ENCODE data around the gene TTC21A. TPM values are rescaled to one million over a fixed set of nuclear protein-coding genes. Genes with fewer than 3 reads are reported as not detected.

Gene TTC21A
- total and polyA plus RNA-seq, 2 of the 13 experiments (the other 11 are each of a cell fraction or from before 2014, with no cell fraction given), result 0.31 to 1.5 TPM

- no peak overlapping the region for H3K27ac ChIP-seq (ENCODE audit: extremely low read length, insufficient read depth, low read length)
- H3K9ac ChIP-seq (ENCODE audit: insufficient read depth, low read depth, low read length), result no peak overlapping the region
- DNase-seq (ENCODE audit: low spot score), result no peak
- CTCF ChIA-PET (ENCODE audit: low intra/inter-chr PET ratio, low total read pairs), result no interaction called here
- no peak for FAIRE-seq
- POLR2A ChIA-PET, result no interaction called here
- H3K4me2 ChIP-seq (ENCODE audit: low read depth, low read length), result no peak overlapping the region
- no peak overlapping the region for H3K4me3 ChIP-seq (replicated peaks in 1 of 3; ENCODE audit: insufficient read depth in 1 of 3, low read depth in 2 of 3, low read length in 3 of 3)
- peaks cover 11 to 80% of the 10 kb centered on the region in 2 experiments; a peak in 4 of 5 replicates for H3K36me3 ChIP-seq (replicated peaks in 1 of 2; ENCODE audit: control insufficient read depth in 1 of 2, insufficient read depth in 2 of 2, low read length in 2 of 2)
- no peaks in the 10 kb centered on the region for H3K79me2 ChIP-seq (ENCODE audit: insufficient read depth, low read length)
- no TSS peak for BruUV-seq (replicated peaks)
- H3K9me3 ChIP-seq (ENCODE audit: low read length), result no peaks in the 10 kb centered on the region
- no peaks in the 10 kb centered on the region for H3K27me3 ChIP-seq (ENCODE audit: control insufficient read depth in 1 of 2, insufficient read depth in 2 of 2, low read length in 2 of 2)
- no peaks in the 10 kb centered on the region for H3K4me1 ChIP-seq (ENCODE audit: insufficient read depth, low read length)
- H4K20me1 ChIP-seq (ENCODE audit: insufficient read depth, low read length), result no peaks in the 10 kb centered on the region
- H2AFZ ChIP-seq (ENCODE audit: low read length), result no peak overlapping the region
- no peak for ATAC-seq
- WGBS (ENCODE audit: low lambda C conversion rate), result 96% methylated on average over 3 of the region's 3 CpGs
- in situ Hi-C loops (cut with HindIII; ENCODE audit: extremely low pct_ligation_motif_present, low pct_unique_long_range_greater_than_20kb), result no loop called here
- intact Hi-C loops (cut with micrococcal nuclease; ENCODE audit: unreplicated experiment), result no loop called here
- TF ChIP-seq HNF1A (IDR thresholded peaks at IDR 0.05; ENCODE audit: low read depth), result no peak
- no peak for TF ChIP-seq HNF1A (CRISPR knock-in tag; IDR thresholded peaks at IDR 0.05; ENCODE audit: borderline replicate concordance)
- TF ChIP-seq ZBTB21 (CRISPR knock-in tag; IDR thresholded peaks at IDR 0.05), result no peak
- no peak for TF ChIP-seq MTF2 (CRISPR knock-in tag; IDR thresholded peaks at IDR 0.05; ENCODE audit: borderline replicate concordance)
- TF ChIP-seq TAF1 (CRISPR knock-in tag; IDR thresholded peaks at IDR 0.05), result no peak
- TF ChIP-seq ARID5B (CRISPR knock-in tag; IDR thresholded peaks at IDR 0.05), result no peak
- no peak for TF ChIP-seq DDIT3 (CRISPR knock-in tag; IDR thresholded peaks at IDR 0.05)
- no peak for TF ChIP-seq PRDM4 (CRISPR knock-in tag; IDR thresholded peaks at IDR 0.05; ENCODE audit: borderline replicate concordance)
- TF ChIP-seq ZKSCAN5 (CRISPR knock-in tag; IDR thresholded peaks at IDR 0.05), result no peak
- TF ChIP-seq ZNF883 (CRISPR knock-in tag; IDR thresholded peaks at IDR 0.05; ENCODE audit: not compliant biosample characterization), result no peak
- no peak for TF ChIP-seq ZNF17 (CRISPR knock-in tag; IDR thresholded peaks at IDR 0.05)
- no peak for TF ChIP-seq DBP (CRISPR knock-in tag; IDR thresholded peaks at IDR 0.05; ENCODE audit: not compliant biosample characterization)
Measured at GRCh38 chr3:39088456-39088855, 19.0 kb upstream of the TTC21A start.

Measured in HepG2 (cell line).